Activated CD4-positive, alpha-beta memory T cell treated with anti-CD3 and anti-CD28 coated beads, Interleukin-2, amount 10 ng/mL, durations not matched to agents 7 days and 5 days (primary cell): ENCODE results near the gene AJM1. TPM values are rescaled to one million over a fixed set of nuclear protein-coding genes. Genes with fewer than 3 reads are reported as not detected.
"Not testable (repeated sequence)": the region's sequence is repeated elsewhere in the genome, so short reads cannot be mapped to it uniquely, and the experiment has no call there.

Source experiments
- CTCF ChIA-PET: fragments of 350-600 bp; sonication (Branson Sonifier 250); formaldehyde crosslinking; loops from one replicate; lab custom pipeline; 2021; ENCODE audit warnings: antibody characterized with exemption, inconsistent platforms; lab: Charles Lee
- POLR2A ChIA-PET: fragments of 350-600 bp; sonication (Branson Sonifier 250); formaldehyde crosslinking; loops from one replicate; lab custom pipeline; 2021; ENCODE audit warnings: antibody characterized with exemption; lab: Charles Lee
- DNase-seq: peaks from one replicate; pipeline ENCODE4 v3.0.0-alpha.2; 2020
- H3K27ac Mint-ChIP-seq: one replicate; pipeline ENCODE4 v1.8.0; 2021; ENCODE audit warnings: mild to moderate bottlenecking, mixed read lengths
- H3K27me3 Mint-ChIP-seq: one replicate; pipeline ENCODE4 v1.8.0; 2021; ENCODE audit warnings: mixed read lengths
- H3K36me3 Mint-ChIP-seq: one replicate; pipeline ENCODE4 v1.8.0; 2021; ENCODE audit warnings: low read depth, mixed read lengths
- H3K4me1 Mint-ChIP-seq: one replicate; pipeline ENCODE4 v1.8.0; 2021; ENCODE audit warnings: mixed read lengths
- H3K4me3 Mint-ChIP-seq: one replicate; pipeline ENCODE4 v1.8.0; 2021; ENCODE audit warnings: mild to moderate bottlenecking, mixed read lengths
- H3K9me3 Mint-ChIP-seq: one replicate; pipeline ENCODE4 v1.8.0; 2021; ENCODE audit warnings: mixed read lengths
- total RNA-seq, 2 experiments: library from RNA; stranded (reverse); gene quantifications; one replicate each; pipeline ENCODE4 v1.2.3, GENCODE V29; 2021

Gene AJM1
- total RNA-seq, 2 experiments from 2014 or later, result 8.7 TPM

GRCh38 chr9:136827794-136828473 is 14.3 kb upstream of the AJM1 start:
- Mint-ChIP-seq H3K4me3 (no peak overlapping the region), H3K9me3 (no peaks in the 10 kb centered on the region), H3K27me3 (no peaks in the 10 kb centered on the region), H3K4me1 (no peaks in the 10 kb centered on the region), H3K27ac (no peak overlapping the region), H3K36me3 (peaks cover 36% of the 10 kb centered on the region)
- ChIA-PET CTCF (interaction anchor here (1.0 to 1.9 kb wide), 2 partner anchors 14 to 51 kb away, joined by 3 to 7 read pairs; partner anchors contain the start of gene AJM1), POLR2A (interaction anchor here (1.6 kb wide), 1 partner anchor 15 kb away, joined by 4 read pairs; the partner anchor contains the start of gene AJM1)
- DNase-seq, result no peak

GRCh38 chr9:136828474-136829140 is 13.7 kb upstream of the AJM1 start:
- ChIA-PET CTCF (interaction anchor here (1.0 to 1.9 kb wide), 2 partner anchors 14 to 50 kb away, joined by 3 to 7 read pairs; partner anchors contain the start of gene AJM1), POLR2A (interaction anchor here (1.6 kb wide), 1 partner anchor 14 kb away, joined by 4 read pairs; the partner anchor contains the start of gene AJM1)
- Mint-ChIP-seq H3K4me1 (no peaks in the 10 kb centered on the region), H3K27me3 (no peaks in the 10 kb centered on the region), H3K27ac (no peak overlapping the region), H3K36me3 (peaks cover 32% of the 10 kb centered on the region), H3K9me3 (no peaks in the 10 kb centered on the region), H3K4me3 (no peak overlapping the region)
- no peak for DNase-seq

- ChIA-PET POLR2A (interaction anchor here (1.6 kb wide), 1 partner anchor 13 kb away, joined by 4 read pairs; the partner anchor contains the start of gene AJM1), CTCF (interaction anchor here (1.9 kb wide), 1 partner anchor 13 kb away, joined by 7 read pairs; the partner anchor contains the start of gene AJM1)
- H3K36me3 Mint-ChIP-seq, result peaks cover 29% of the 10 kb centered on the region
- no peak overlapping the region for H3K4me3 Mint-ChIP-seq
- H3K9me3 Mint-ChIP-seq, result no peaks in the 10 kb centered on the region
- no peak overlapping the region for H3K27ac Mint-ChIP-seq
- no peaks in the 10 kb centered on the region for H3K4me1 Mint-ChIP-seq
- DNase-seq, result no peak
- no peaks in the 10 kb centered on the region for H3K27me3 Mint-ChIP-seq
Measured at GRCh38 chr9:136829412-136829811, 12.9 kb upstream of the AJM1 start.

- Mint-ChIP-seq H3K36me3 (peaks cover 23% of the 10 kb centered on the region), H3K4me1 (no peaks in the 10 kb centered on the region), H3K9me3 (no peaks in the 10 kb centered on the region), H3K27me3 (no peaks in the 10 kb centered on the region), H3K27ac (no peak overlapping the region), H3K4me3 (no peak overlapping the region)
- ChIA-PET CTCF (interaction anchor here (1.9 kb wide), 1 partner anchor 12 kb away, joined by 7 read pairs; the partner anchor contains the start of gene AJM1), POLR2A (interaction anchor here (1.6 to 1.7 kb wide), 2 partner anchors 8 to 12 kb away, joined by 3 to 4 read pairs; partner anchors contain the start of gene AJM1)
- DNase-seq, result no peak
Measured at GRCh38 chr9:136829981-136830885, 12.0 kb upstream of the AJM1 start.

GRCh38 chr9:136831002-136831719 is 11.1 kb upstream of the AJM1 start:
- Mint-ChIP-seq H3K36me3 (peaks cover 17% of the 10 kb centered on the region), H3K27ac (no peak overlapping the region)
- POLR2A ChIA-PET, result interaction anchor here (1.7 kb wide), 1 partner anchor 9 kb away, joined by 3 read pairs; no protein-coding TSS in a partner anchor

GRCh38 chr9:136831720-136832104 is 10.6 kb upstream of the AJM1 start:
- no peaks in the 10 kb centered on the region for H3K4me1 Mint-ChIP-seq
- CTCF ChIA-PET, result interaction anchor here (1.2 kb wide), 1 partner anchor 11 kb away, joined by 5 read pairs; the partner anchor contains the start of gene AJM1
- H3K4me3 Mint-ChIP-seq, result no peak overlapping the region
- H3K27me3 Mint-ChIP-seq, result no peaks in the 10 kb centered on the region
- no peaks in the 10 kb centered on the region for H3K9me3 Mint-ChIP-seq
- no peak for DNase-seq
- POLR2A ChIA-PET, result interaction anchor here (1.7 kb wide), 1 partner anchor 9 kb away, joined by 3 read pairs; no protein-coding TSS in a partner anchor
- no peak overlapping the region for H3K27ac Mint-ChIP-seq
- peaks cover 17% of the 10 kb centered on the region for H3K36me3 Mint-ChIP-seq

More at GRCh38 chr9:136831002-136831719, 11.1 kb upstream of the AJM1 start:
- Mint-ChIP-seq H3K4me3 (no peak overlapping the region), H3K9me3 (no peaks in the 10 kb centered on the region), H3K27me3 (no peaks in the 10 kb centered on the region), H3K4me1 (no peaks in the 10 kb centered on the region)
- CTCF ChIA-PET, result interaction anchor here (1.2 kb wide), 1 partner anchor 11 kb away, joined by 5 read pairs; the partner anchor contains the start of gene AJM1
- no peak for DNase-seq

- ChIA-PET POLR2A (no interaction called here), CTCF (no interaction called here)
- Mint-ChIP-seq H3K4me3 (no peak overlapping the region), H3K9me3 (no peaks in the 10 kb centered on the region), H3K27me3 (no peaks in the 10 kb centered on the region), H3K36me3 (peaks cover 17% of the 10 kb centered on the region), H3K27ac (no peak overlapping the region), H3K4me1 (no peaks in the 10 kb centered on the region)
- DNase-seq, result no peak
Measured at GRCh38 chr9:136832581-136832980, 9.7 kb upstream of the AJM1 start.

- H3K9me3 Mint-ChIP-seq, POLR2A ChIA-PET, CTCF ChIA-PET, H3K27ac Mint-ChIP-seq, H3K27me3 Mint-ChIP-seq, H3K4me1 Mint-ChIP-seq, H3K4me3 Mint-ChIP-seq, DNase-seq: not testable (repeated sequence)
- peaks cover 17% of the 10 kb centered on the region for H3K36me3 Mint-ChIP-seq
Measured at GRCh38 chr9:136833381-136834048, 8.8 kb upstream of the AJM1 start.

- POLR2A ChIA-PET, result interaction anchor here (0.6 to 1.0 kb wide), 4 partner anchors 12 to 341 kb away, joined by 3 to 4 read pairs (median 3); no protein-coding TSS in a partner anchor
- Mint-ChIP-seq H3K27me3 (no peaks in the 10 kb centered on the region), H3K9me3 (no peaks in the 10 kb centered on the region), H3K36me3 (peaks cover 15% of the 10 kb centered on the region), H3K4me3 (no peak overlapping the region), H3K4me1 (peaks cover 3% of the 10 kb centered on the region), H3K27ac (no peak overlapping the region)
- CTCF ChIA-PET, result interaction anchor here (0.6 to 0.7 kb wide), 6 partner anchors 12 to 194 kb away, joined by 3 to 4 read pairs (median 3); partner anchors contain the start of gene LCN8
- no peak for DNase-seq
Measured at GRCh38 chr9:136835162-136835931, 6.9 kb upstream of the AJM1 start.

- no peak overlapping the region for H3K27ac Mint-ChIP-seq
- H3K4me3 Mint-ChIP-seq, result no peak overlapping the region
- H3K4me1 Mint-ChIP-seq, result peaks cover 3% of the 10 kb centered on the region
- peaks cover 11% of the 10 kb centered on the region for H3K36me3 Mint-ChIP-seq
- no peaks in the 10 kb centered on the region for H3K27me3 Mint-ChIP-seq
- DNase-seq, result no peak
- H3K9me3 Mint-ChIP-seq, result no peaks in the 10 kb centered on the region
- ChIA-PET POLR2A (interaction anchor here (1.0 kb wide), 1 partner anchor 341 kb away, joined by 3 read pairs; no protein-coding TSS in a partner anchor), CTCF (no interaction called here)
Measured at GRCh38 chr9:136835932-136836904, 6.1 kb upstream of the AJM1 start.
